IMR-90 (cell line): Measurements from ENCODE around the gene GABBR2. TPM values are rescaled to one million over a fixed set of nuclear protein-coding genes. Genes with fewer than 3 reads are reported as not detected.

Experiments used
- ATAC-seq: fragments of 200-7000 bp; cut with Tn5 transposase; 2 replicates; pipeline ENCODE4 v1.9.1; 2020; ENCODE audit warnings: low read depth, mild to moderate bottlenecking, moderate library complexity
- BruUV-seq: library from RNA; stranded (reverse); fragments of 400-500 nt; replicated peaks from 2 replicates; lab custom pipeline; 2021; lab: Mats Ljungman, UMichigan
- CTCF ChIA-PET: fragments of 300-600 bp; formaldehyde crosslinking; extraction: SDS; loops from one replicate; lab custom pipeline; 2021; ENCODE audit warnings: antibody characterized with exemption; lab: Yijun Ruan, JAX
- POLR2A ChIA-PET: fragments of 300-600 bp; sonication (Branson Sonifier 250); formaldehyde crosslinking; loops from one replicate; lab custom pipeline; 2022; ENCODE audit warnings: antibody characterized with exemption; ENCODE audit not compliant: unreplicated experiment; lab: Charles Lee
- DNase-seq: peaks from one replicate; pipeline ENCODE4 v3.0.0; 2013
- H2AFZ ChIP-seq: replicated peaks from 2 replicates; pipeline ENCODE3; 2013; ENCODE audit warnings: low read length, mild to moderate bottlenecking; ENCODE audit not compliant: poor library complexity
- H2AK5ac ChIP-seq: 2 replicates; pipeline ENCODE4 v1.6.1; 2013; ENCODE audit warnings: low read depth, low read length, inconsistent platforms
- H2AK9ac ChIP-seq: replicated peaks from 2 replicates; pipeline ENCODE3; 2013; ENCODE audit warnings: mild to moderate bottlenecking, low read depth, low read length, moderate library complexity; ENCODE audit not compliant: poor library complexity
- H2BK120ac ChIP-seq: 2 replicates; pipeline ENCODE4 v1.6.1; 2013; ENCODE audit warnings: low read depth, low read length, inconsistent platforms
- H2BK15ac ChIP-seq: 3 replicates; pipeline ENCODE4 v1.6.1; 2013; ENCODE audit warnings: low read depth, low read length, inconsistent platforms
- H2BK20ac ChIP-seq: 2 replicates; pipeline ENCODE4 v1.6.1; 2013; ENCODE audit warnings: low read depth, mild to moderate bottlenecking, inconsistent platforms, low read length, moderate library complexity
- H2BK5ac ChIP-seq: 2 replicates; pipeline ENCODE4 v1.6.1; 2013; ENCODE audit warnings: mild to moderate bottlenecking, low read depth, low read length, inconsistent platforms; ENCODE audit not compliant: poor library complexity, severe bottlenecking
- H3K14ac ChIP-seq: replicated peaks from 2 replicates; pipeline ENCODE4 v1.6.1; 2013; ENCODE audit warnings: low read depth, low read length, inconsistent platforms
- H3K18ac ChIP-seq: 2 replicates; pipeline ENCODE4 v1.6.1; 2013; ENCODE audit warnings: low read depth, low read length, control low read depth
- H3K23ac ChIP-seq: 2 replicates; pipeline ENCODE4 v1.6.1; 2013; ENCODE audit warnings: low read depth, low read length, inconsistent platforms
- H3K27ac ChIP-seq: 2 replicates; pipeline ENCODE4 v1.5.1; 2013; ENCODE audit warnings: mild to moderate bottlenecking, control low read depth, low read length; ENCODE audit not compliant: insufficient read depth
- H3K27me3 ChIP-seq: 2 replicates; pipeline ENCODE4 v1.6.1; 2013; ENCODE audit warnings: low read length; ENCODE audit not compliant: control insufficient read depth, insufficient read depth
- H3K36me3 ChIP-seq: 2 replicates; pipeline ENCODE4 v1.6.1; 2013; ENCODE audit warnings: low read length, mixed read lengths; ENCODE audit not compliant: control insufficient read depth, insufficient read depth
- H3K4ac ChIP-seq: 2 replicates; pipeline ENCODE4 v1.6.1; 2013; ENCODE audit warnings: low read depth, low read length, inconsistent platforms
- H3K4me1 ChIP-seq: 2 replicates; pipeline ENCODE4 v1.6.1; 2013; ENCODE audit warnings: low read length, mixed read lengths; ENCODE audit not compliant: control insufficient read depth, insufficient read depth
- H3K4me2 ChIP-seq: 2 replicates; pipeline ENCODE4 v1.6.1; 2013; ENCODE audit warnings: low read depth, mild to moderate bottlenecking, control low read depth, low read length, moderate library complexity
- H3K4me3 ChIP-seq: 2 replicates; pipeline ENCODE4 v1.5.1; 2013; ENCODE audit warnings: low read depth, mild to moderate bottlenecking, control low read depth, low read length, moderate library complexity; ENCODE audit not compliant: insufficient read depth
- H3K56ac ChIP-seq: 2 replicates; pipeline ENCODE4 v1.6.1; 2013; ENCODE audit warnings: low read length, inconsistent platforms; ENCODE audit not compliant: insufficient read depth; ENCODE audit errors: extremely low read depth
- H3K79me1 ChIP-seq, 2 experiments: 2 replicates each; pipeline ENCODE4 v1.6.1; 2013; ENCODE audit warnings: low read length in 2 of 2, inconsistent platforms in 1 of 2, low read depth in 1 of 2
- H3K9ac ChIP-seq: 2 replicates; pipeline ENCODE4 v1.6.1; 2013; ENCODE audit warnings: low read depth, low read length, control low read depth
- H3K9me1 ChIP-seq: 2 replicates; pipeline ENCODE4 v1.6.1; 2013; ENCODE audit warnings: low read length, inconsistent platforms; ENCODE audit not compliant: insufficient read depth
- H3K9me3 ChIP-seq: 2 replicates; pipeline ENCODE4 v1.6.1; 2013; ENCODE audit warnings: low read length; ENCODE audit not compliant: control insufficient read depth, insufficient read depth
- H4K20me1 ChIP-seq: 2 replicates; pipeline ENCODE4 v1.6.1; 2013; ENCODE audit warnings: low read length, inconsistent platforms; ENCODE audit not compliant: insufficient read depth
- H4K5ac ChIP-seq: 2 replicates; pipeline ENCODE4 v1.6.1; 2013; ENCODE audit warnings: mild to moderate bottlenecking, low read depth, low read length, control low read depth
- H4K8ac ChIP-seq, 2 experiments: 2 replicates each; pipeline ENCODE4 v1.6.1; 2013; ENCODE audit warnings: low read depth in 2 of 2, low read length in 2 of 2, control low read depth in 1 of 2, inconsistent platforms in 1 of 2
- H4K91ac ChIP-seq: 2 replicates; pipeline ENCODE4 v1.6.1; 2013; ENCODE audit warnings: low read depth, low read length, inconsistent platforms; ENCODE audit not compliant: insufficient read depth
- CHD1 ChIP-seq: IDR thresholded peaks from 2 replicates; pipeline ENCODE4 v1.6.1; 2012; ENCODE audit warnings: low read depth, low read length, improper control_type of control experiment
- NFE2L2 ChIP-seq: fragments of 150-350 bp; IDR thresholded peaks from 2 replicates; pipeline ENCODE4 v1.6.1; 2016; ENCODE audit warnings: low read depth, mild to moderate bottlenecking, low read length
- RFX5 ChIP-seq: IDR thresholded peaks from 2 replicates; pipeline ENCODE4 v1.8.0; 2012; ENCODE audit warnings: low read depth, mild to moderate bottlenecking, low read length, moderate library complexity
- USF2 ChIP-seq: fragments of 150-350 bp; IDR thresholded peaks from 2 replicates; pipeline ENCODE4 v1.6.1; 2017; ENCODE audit warnings: mild to moderate bottlenecking, antibody characterized with exemption, low read length, low read depth
- WGBS, 2 experiments: methylation state at CpG; one replicate each; pipeline versions ENCODE4 v1.1.5 to v1.1.7; 2013; ENCODE audit warnings: missing lambda C conversion rate in 2 of 2; ENCODE audit not compliant: insufficient read length in 1 of 2; ENCODE audit errors: extremely low coverage in 2 of 2; 5-methylcytosine and 5-hydroxymethylcytosine counted together
- dilution Hi-C: fragments of 300-500 bp; cut with HindIII; formaldehyde crosslinking; loops from one replicate; pipeline ENCODE4 v1.14.3; 2018; ENCODE audit warnings: low sequenced_read_pairs; ENCODE audit not compliant: unreplicated experiment
- in situ Hi-C: fragments of 300-500 bp; cut with MboI; formaldehyde crosslinking; loops from 3 replicates; pipeline ENCODE4 v1.14.3; 2019; ENCODE audit warnings: low sequenced_read_pairs, inconsistent platforms, mixed read lengths
- intact Hi-C: fragments of 100-400 bp; cut with micrococcal nuclease; formaldehyde crosslinking; loops from 2 replicates; pipeline ENCODE4 v1.10.0; 2022
- polyA plus RNA-seq, 3 experiments: library from polyadenylated mRNA; depleted of rRNA; stranded (reverse); fragments of >200 nt; gene quantifications; 2 replicates each; pipeline ENCODE4 v1.2.3, GENCODE V29; 2012; ENCODE audit warnings: low replicate concordance in 1 of 3
- total RNA-seq: library from RNA; depleted of rRNA; stranded (reverse); fragments of >200 nt; gene quantifications from 2 replicates; pipeline ENCODE4 v1.2.3, GENCODE V29; 2012

GABBR2 gene
- total and polyA plus RNA-seq, 2 of the 4 experiments (the other 2 are of a cell fraction), result 14.2 to 20.3 TPM

DNA sequence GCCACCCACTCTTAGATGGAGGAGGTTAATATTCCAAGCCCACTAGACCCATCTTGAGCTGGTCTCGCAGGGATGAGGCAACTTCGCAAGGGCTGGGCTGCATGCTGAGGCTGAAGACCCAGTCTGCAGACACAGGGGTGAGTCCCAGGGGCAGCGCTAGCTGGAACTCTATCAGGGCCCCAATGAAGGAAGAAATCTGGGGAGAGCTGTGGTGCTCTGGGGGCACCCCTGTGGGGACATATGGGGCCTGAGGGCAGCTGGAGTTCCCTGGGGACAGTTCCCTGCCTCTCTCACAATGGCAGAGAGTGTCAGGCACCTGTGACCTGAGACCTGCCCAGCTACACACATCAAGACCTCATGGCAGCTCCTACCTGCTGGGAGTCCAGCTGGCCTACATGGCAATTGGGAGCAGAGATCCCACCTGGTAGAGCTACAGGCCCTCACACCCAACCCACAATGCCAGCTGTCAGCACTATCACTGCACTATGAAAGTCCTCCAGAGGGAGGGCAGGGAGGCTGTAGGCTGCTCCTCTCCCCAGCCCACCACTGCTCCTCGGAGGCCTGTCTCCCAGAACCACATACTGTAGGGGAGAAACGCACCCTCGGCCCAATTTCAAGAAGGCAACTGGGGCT, 202.2 kb downstream of the GABBR2 start:
- intact Hi-C loops (no loop called here), dilution Hi-C loops (no loop called here), in situ Hi-C loops (no loop called here)
- Histone ChIP-seq H3K18ac (no peak overlapping the region), H3K56ac (no peak overlapping the region), H2AK5ac (no peak overlapping the region; the same call in 1 of the 2 replicates), H2BK5ac (no peak overlapping the region), H3K14ac (peak overlapping the region; percentile 22), H3K9me1 (peaks cover 29% of the 10 kb centered on the region), H2AFZ (no peak overlapping the region), H2BK15ac (no peak overlapping the region; the same call in 2 of the 3 replicates), H3K4me3 (no peak overlapping the region), H3K36me3 (no peaks in the 10 kb centered on the region), H4K20me1 (no peaks in the 10 kb centered on the region), H2BK20ac (no peak overlapping the region), H3K4ac (no peak overlapping the region), H3K79me1 (peaks cover 15 to 48% of the 10 kb centered on the region in 2 experiments; a peak in 3 of 4 replicates), H3K4me2 (no peak overlapping the region), H3K4me1 (peaks cover 23% of the 10 kb centered on the region), H3K9me3 (no peaks in the 10 kb centered on the region), H3K9ac (no peak overlapping the region), H2AK9ac (no peak overlapping the region), H2BK120ac (0 out of 2 replicates have a peak overlapping the region, but pooled peaks have one; percentile 8), H4K91ac (peak overlapping the region; percentile 54; the same call in 1 of the 2 replicates), H3K27ac (no peak overlapping the region), H3K27me3 (no peaks in the 10 kb centered on the region), H4K5ac (no peak overlapping the region), H3K23ac (no peak overlapping the region), H4K8ac (no peak overlapping the region)
- no TSS peak for BruUV-seq
- DNase-seq (no peak), ATAC-seq (no peak)
- ChIA-PET CTCF (no interaction called here), POLR2A (no interaction called here)
- no CpG with 5 or more reads among the region's 6 CpGs for WGBS, 2 experiments
- TF ChIP-seq RFX5 (no peak), USF2 (no peak), NFE2L2 (no peak), CHD1 (no peak)
